Activated T-helper 1 cell treated with Interleukin-2 at 50 U/mL for 16 hours (primary cell): ENCODE measurements around the gene CACUL1.
"Not testable (repeated sequence)": the region's sequence is repeated elsewhere in the genome, so short reads cannot be mapped to it uniquely, and the experiment has no call there.

Experiments
- DNase-seq: peaks from one replicate; pipeline ENCODE4 v3.0.0-alpha.2; 2020; ENCODE audit warnings: low read depth

The CACUL1 gene

DNA sequence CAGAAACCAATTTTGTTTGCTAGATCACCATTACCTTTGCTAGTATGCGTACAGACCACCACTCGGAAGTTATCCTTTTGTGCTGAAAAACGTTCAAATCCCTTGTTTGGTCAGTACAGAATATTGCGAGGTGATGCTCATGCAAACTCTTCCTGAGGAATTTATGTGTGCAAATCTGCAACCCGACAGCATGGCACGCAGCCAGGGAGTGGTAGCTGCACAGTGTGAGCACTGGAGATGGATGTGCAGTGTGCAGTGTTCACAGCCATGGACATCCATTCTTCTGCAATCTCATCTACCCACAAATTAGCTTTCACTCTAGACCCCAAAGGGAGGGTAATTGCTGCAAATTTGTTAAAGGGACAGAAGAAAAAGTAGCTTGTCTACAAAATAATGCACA is 72.2 kb downstream of the CACUL1 start:
- no peak for DNase-seq

DNA sequence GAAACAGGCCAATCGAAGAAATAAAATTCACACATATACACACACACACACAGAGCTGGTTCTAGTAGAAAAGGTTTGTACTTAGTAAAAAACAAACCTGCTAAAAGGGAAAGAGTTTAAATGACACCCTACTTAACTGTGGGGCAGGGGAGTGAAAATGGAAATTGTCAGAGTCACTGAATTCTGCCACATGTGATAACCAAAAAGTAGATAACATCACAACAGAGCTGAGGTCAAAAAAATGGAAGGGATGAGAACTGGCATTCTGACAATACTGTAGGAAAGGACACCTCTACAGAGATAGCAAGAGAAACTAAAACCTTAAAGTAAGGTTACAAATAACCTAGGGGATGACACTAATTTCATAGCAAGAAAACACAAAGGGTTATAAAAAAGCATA is 74.6 kb downstream of the CACUL1 start:
- no peak for DNase-seq

DNA sequence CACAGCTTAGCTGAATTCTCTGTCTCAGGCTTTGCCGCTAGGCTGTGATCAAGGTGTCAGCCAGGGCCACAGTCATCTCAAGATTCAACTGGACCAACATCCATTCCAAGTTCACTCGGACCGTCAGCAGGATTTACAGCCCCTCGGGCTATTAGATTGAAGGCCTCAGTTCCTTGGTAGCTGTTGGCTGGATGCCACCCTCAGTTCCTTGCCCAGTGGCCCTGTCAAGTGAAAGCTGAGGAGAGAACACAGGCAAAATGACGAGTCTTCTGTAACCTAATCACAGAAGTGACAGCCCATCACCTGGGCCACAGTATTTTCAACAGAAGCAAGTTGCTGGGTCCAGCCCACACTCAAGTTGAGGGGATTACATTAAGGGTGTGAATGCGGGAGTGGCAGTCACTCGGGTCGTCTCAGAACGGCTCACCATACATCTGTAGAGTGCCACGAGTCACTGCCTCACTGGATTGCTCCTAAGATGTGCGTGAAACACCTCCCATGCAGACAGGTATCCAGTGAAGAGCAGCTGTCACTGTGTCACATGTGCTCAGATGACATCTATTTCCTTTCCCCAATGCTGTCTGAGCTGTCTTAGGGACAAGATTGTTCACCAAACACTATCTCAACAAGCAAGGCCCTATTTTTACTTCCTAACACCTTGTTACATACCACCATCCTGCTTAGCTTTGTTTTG is 80.4 kb downstream of the CACUL1 start:
- no peak for DNase-seq

DNA sequence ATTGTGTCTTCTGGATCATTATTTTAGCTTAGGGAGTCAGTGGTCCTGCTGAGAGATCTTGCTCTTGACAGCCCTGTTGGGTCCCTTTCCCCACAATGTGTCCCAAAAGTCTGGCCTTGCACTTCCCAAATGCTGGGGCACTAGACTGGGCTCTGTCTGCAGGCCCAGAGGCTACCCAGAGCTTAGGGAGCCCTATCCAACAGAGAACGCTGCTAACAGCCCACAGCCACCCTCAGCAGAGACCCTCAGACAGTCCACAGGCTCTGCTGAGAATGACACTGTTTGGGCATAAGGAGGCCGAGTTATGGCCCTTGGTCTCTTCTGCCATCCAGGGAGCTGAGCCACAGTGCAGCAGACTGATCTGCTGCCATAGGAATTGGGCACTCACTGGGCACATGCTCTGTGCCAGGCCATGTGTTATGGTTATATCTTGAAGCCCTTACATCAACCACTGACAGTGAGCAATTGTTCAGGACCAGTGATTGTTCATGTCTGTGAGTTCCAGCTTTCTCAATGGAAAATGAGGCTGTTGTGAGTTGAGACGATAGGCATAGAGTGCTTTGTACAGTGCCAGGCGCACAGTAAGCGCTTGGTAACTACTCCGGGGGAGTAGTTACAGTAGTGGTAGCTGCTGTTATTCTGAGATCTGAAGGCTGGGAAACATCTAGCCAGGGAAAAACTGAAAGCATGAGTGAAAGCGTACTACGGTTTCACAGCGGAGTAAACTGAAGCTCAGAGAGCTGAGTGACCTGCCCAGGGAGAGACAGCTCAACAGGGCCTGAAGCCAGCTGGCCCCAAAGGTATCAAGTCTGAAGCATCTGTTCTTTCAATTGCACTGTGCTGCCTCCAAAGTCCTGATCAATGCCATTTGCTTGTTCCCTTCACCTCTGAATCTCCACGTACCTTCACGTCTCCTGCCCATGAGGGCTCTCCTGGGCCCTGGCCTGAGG is 81.7 kb downstream of the CACUL1 start:
- DNase-seq: no peak

DNA sequence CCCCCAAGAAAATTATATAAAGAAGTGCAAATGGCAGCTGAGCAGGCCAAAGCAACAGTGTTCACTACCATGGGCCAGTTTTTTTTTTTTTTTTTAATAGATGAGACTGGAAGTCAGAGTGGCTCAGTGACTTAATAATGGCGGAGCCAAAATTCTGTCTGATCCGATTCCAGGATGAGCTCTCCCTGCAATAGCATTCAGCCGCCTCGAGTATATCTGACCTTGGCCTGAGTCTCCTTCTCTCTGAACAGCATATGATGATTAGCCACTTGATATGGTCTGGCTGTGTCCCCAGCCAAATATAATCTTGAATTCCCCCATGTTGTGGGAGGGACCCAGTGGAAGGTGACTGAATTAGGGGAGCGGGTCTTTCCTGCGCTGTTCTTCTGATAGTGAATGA is 82.6 kb downstream of the CACUL1 start:
- no peak for DNase-seq

DNA sequence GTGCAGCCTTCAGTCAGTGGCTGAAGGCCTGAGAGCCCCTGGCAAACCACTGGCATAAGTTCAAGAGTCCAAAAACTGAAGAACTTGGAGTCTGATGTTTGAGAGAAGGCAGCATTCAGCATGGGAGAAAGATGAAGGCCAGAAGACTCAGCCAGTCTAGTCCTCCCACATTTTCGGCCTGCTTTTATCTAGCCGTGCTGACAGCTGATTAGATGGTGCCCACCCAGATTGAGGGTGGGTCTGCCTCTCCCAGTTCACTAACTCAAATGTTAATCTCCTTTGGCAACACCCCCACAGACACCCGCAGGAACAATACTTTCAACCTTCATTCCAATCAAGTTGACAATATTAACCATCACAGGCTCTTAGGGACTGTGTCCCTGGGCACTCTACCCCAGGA is 83.5 kb downstream of the CACUL1 start:
- not testable (repeated sequence) for DNase-seq

DNA sequence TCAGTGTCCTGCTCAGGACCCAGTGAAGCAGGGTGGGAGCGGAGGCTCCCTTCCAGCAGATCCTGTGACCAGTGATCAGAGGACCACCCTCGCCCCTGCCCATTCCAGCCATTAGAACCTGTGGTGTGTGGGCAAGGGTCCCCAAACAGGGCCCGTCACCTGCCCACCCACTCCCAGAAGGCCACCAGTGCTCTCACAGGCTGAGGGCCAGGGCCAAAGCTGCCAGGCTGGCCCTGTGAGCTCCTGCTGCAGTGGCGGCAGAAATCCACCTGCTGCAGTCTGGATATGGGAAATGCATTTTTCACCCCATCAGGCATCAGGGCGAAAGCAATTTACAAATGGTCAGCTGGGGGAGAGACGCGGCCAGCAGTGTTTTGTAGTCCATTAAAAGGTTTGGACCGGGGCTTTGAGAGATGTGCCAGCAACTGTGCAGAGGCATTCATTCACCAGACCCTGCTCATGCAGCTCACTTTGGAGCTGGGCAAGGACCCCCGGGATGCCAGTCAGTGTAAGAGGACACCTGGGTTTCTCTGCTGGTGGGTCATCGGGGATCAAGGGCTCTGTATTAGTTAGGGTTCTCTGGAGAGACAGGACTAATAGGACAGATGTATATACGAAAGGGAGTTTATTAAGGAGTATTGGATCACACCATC is 84.2 kb downstream of the CACUL1 start:
- DNase-seq: no peak

- no peak for DNase-seq
Measured at GRCh38 chr10:118669835-118670234, 84.9 kb downstream of the CACUL1 start.

GRCh38 chr10:118669020-118669791 is 85.6 kb downstream of the CACUL1 start:
- DNase-seq: no peak

DNA sequence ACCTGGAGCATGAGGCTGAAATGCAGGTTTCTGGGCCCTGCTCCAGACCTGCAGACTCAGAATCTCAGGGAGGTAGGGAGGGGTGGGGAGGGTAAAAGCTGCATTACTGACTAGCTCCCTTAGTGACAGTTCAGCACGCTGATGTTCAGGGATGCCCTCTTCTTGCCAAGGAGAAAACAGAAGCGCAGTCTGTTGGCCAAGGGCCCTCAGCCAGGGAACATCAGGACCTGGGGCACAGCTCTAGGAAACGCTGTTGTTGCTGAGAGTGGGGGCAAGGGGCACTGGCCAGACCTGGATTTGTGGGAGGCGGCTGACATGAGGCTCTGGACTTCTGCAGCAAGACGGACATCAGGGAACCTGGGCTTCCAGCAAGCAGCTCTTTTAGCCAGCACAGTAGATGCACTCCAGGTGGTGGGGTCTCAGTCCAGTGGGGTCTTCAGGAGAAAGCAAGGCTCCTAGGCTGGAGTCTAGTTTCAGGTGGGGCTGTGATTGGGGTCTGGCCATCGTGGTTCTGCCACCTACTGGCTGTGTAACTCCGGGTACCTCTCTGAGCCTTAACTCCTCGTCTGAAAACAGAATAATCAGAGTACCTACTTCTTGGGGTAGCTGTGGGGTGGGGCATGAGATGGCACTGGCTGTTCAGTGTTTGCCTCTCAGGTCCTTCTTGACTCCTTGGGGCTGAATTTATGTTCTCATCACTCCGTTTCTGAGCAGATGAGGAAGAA is 86.4 kb downstream of the CACUL1 start:
- no peak for DNase-seq

GRCh38 chr10:118667732-118668131 is 87.0 kb downstream of the CACUL1 start:
- DNase-seq: no peak

DNA sequence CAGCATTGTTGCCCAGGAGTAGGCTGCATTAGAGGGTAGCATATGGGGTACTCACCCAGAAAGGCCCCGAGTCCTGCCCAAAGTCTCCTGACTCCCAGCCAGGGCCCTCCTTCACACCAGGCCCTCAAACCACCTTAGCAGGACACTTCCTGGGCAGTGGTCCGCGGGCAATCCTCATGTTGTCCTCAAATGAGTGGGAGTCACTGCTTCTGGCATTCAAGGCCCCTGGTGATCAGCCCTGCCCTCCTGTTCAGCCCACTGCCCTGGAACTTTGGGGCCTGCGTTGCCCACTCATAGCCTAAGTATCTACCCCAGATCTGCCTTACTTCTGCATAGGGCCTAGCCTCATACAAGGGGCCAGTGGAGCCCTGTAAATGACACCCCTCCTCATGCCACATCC is 88.4 kb downstream of the CACUL1 start:
- no peak for DNase-seq

GRCh38 chr10:118664321-118664720 is 90.4 kb downstream of the CACUL1 start:
- DNase-seq: no peak

- no peak for DNase-seq
Measured at GRCh38 chr10:118663176-118663575, 91.6 kb downstream of the CACUL1 start.

DNA sequence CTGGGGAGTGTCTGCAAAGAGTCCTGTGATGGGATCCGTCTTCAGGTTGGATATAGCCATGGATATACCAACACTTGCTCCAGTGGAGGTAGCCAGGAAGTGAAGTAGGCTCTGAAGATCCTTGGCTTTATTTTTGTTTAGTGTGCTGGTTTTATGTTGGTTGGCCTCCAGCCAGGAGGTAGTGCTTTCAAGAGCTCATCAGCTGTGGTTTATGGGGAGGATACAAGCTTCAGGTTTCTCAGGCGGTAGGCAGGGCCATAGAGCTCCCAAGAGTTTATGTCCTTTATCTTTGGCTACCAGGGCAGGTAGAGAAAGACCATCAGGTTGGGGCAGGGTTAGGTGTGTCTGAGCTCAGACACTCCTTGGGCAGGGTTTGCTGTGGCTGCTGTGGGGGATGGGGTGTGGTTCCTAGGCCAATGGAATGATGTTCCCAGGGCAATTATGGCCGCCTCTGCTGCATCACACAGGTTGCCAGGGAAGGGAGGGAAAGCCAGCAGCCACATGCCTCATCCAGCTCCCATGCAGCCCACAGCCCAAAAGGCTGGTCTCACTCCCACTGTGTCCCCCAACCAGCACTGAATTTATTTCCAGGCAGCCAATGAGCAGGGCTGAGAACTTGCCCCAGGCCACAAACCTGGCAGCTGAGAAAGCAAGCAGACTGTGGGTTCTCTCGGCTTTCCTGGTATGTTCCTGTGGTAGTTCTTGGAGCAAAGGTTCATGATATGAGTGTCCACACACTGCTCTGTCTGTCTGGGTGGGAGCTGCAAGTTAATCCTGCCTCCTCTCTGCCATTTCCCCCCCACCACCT is 92.3 kb downstream of the CACUL1 start:
- no peak for DNase-seq

DNA sequence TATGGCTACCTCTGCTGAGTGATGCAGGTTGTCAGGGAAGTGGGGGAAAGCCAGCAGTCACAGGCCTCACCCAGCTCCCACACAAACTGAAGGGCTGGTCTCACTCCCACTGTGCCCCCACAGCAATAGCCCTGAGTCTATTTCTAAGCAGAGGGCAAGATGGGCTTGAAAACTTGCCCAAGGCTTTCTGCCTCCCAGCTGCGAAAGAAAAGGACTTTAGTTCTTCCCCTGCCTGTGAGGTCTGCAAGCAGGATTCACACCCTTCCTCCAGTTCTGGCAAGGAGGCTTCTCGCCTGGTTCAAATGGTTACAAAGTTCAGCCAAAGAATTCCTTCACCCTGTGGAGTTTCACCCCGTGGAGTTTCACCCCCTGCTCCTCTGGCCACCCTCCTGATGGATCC is 96.0 kb downstream of the CACUL1 start:
- DNase-seq: no peak

- not testable (repeated sequence) for DNase-seq
Measured at GRCh38 chr10:118658168-118658567, 96.6 kb downstream of the CACUL1 start.

DNA sequence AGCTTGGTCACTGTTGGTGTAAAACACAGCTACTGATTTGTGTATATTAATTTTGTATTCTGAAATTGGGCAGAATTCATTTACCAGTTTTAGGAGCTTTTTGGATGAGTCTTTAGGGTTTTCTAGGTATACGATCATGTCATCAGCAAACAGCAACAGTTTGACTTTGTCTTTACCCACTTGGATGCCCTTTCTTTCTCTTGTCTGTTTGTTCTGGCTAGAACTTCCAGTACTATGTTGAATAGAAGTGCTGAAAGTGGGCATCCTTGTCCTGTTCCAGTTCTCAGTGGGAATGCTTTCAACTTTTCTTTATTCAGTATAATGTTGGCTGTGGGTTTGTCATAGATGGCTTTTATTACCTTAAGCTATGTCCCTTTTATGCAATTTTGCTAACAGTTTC is 109.5 kb downstream of the CACUL1 start:
- not testable (repeated sequence) for DNase-seq

GRCh38 chr10:118642228-118642627 is 112.5 kb downstream of the CACUL1 start:
- no peak for DNase-seq

DNA sequence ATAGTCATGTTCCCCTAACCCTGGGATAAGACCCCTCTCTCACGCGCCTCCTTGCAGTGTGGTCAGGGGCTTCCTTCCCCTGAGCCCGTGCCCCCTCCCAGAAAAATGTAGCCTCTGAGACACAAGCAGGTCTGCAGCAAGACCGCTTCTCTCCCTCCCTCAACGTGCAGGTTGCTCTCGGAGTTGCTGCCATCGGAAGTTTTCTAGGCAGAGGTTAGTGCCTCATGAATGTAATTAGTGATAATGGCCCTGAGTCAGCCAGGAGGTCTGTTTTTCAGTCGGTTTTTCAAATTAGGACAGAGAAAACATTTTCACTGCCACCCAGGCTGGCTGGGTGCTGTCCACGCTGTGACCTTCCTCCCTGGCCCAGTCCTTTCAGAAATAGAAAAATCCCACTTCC is 116.1 kb downstream of the CACUL1 start:
- no peak for DNase-seq
